ENCODE data around the gene MRPL28.

DNA sequence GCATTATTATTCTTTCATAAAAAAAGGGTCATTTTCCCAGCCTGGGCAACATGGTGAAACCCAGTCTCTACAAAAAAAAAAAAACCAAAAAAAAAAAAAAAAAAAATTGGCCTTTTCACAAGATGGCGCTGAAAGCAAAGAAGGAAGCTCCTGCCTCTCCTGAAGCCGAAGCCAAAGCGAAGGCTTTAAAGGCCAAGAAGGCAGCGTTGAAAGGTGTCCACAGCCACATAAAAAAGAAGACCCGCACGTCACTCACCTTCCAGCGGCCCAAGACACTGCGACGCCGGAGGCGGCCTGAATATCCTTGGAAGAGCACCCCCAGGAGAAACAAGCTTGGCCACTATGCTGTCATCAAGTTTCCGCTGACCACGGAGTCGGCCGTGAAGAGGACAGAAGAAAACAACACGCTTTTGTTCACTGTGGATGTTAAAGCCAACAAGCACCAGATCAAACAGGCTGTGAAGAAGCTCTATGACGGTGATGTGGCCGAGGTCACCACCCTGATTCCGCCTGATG lies 16.4 kb upstream of the MRPL28 start:
- no peak for TF ChIP-seq POLR2A (IDR thresholded peaks at IDR 0.05; ENCODE audit: borderline replicate concordance, extremely low read depth, insufficient read depth, insufficient read length)
- TF ChIP-seq, protein P1, sequence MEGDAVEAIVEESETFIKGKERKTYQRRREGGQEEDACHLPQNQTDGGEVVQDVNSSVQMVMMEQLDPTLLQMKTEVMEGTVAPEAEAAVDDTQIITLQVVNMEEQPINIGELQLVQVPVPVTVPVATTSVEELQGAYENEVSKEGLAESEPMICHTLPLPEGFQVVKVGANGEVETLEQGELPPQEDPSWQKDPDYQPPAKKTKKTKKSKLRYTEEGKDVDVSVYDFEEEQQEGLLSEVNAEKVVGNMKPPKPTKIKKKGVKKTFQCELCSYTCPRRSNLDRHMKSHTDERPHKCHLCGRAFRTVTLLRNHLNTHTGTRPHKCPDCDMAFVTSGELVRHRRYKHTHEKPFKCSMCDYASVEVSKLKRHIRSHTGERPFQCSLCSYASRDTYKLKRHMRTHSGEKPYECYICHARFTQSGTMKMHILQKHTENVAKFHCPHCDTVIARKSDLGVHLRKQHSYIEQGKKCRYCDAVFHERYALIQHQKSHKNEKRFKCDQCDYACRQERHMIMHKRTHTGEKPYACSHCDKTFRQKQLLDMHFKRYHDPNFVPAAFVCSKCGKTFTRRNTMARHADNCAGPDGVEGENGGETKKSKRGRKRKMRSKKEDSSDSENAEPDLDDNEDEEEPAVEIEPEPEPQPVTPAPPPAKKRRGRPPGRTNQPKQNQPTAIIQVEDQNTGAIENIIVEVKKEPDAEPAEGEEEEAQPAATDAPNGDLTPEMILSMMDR (IDR thresholded peaks at IDR 0.05 in 2 of 3, conservative IDR thresholded peaks at IDR 0.05 in 1 of 3; ENCODE audit: borderline replicate concordance in 1 of 3, insufficient read depth in 1 of 3, low read depth in 2 of 3, low read length in 2 of 3): no peak
- no peak for TF ChIP-seq TCF7L2 (IDR thresholded peaks at IDR 0.05; ENCODE audit: borderline replicate concordance, extremely low read depth, insufficient read depth, insufficient read length)
- no peak for TF ChIP-seq EZH2phosphoT487 (IDR thresholded peaks at IDR 0.05; ENCODE audit: borderline replicate concordance)
- no peak for TF ChIP-seq JUND (IDR thresholded peaks at IDR 0.05)
- no peak for TF ChIP-seq SP1 (IDR thresholded peaks at IDR 0.05; ENCODE audit: low read depth)
- no peak for TF ChIP-seq SRF (IDR thresholded peaks at IDR 0.05; ENCODE audit: low read depth)
- TF ChIP-seq, protein P2, sequence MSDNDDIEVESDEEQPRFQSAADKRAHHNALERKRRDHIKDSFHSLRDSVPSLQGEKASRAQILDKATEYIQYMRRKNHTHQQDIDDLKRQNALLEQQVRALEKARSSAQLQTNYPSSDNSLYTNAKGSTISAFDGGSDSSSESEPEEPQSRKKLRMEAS (IDR thresholded peaks at IDR 0.05): no peak
- no peak for TF ChIP-seq POLR2AphosphoS5 (IDR thresholded peaks at IDR 0.05; ENCODE audit: low read depth, low read length)

All from HCT116 (cell line).